H1 (cell line): ENCODE results near the gene MYRF.

Experiments used
- TF ChIP-seq, protein P1 (sequence below), 3 experiments: IDR thresholded peaks; 1 replicate in 2 of 3; 2 replicates in 1 of 3; pipeline versions ENCODE4 v1.5.1 to v1.6.1; 2011; ENCODE audit warnings: low read length in 3 of 3, mild to moderate bottlenecking in 3 of 3, inconsistent platforms in 2 of 3, low read depth in 1 of 3, moderate library complexity in 1 of 3; ENCODE audit not compliant: insufficient read depth in 1 of 3; ENCODE audit errors: control extremely low read depth in 1 of 3
- TF ChIP-seq, protein P2 (sequence below): IDR thresholded peaks from 2 replicates; pipeline ENCODE4 v1.6.1; 2011; ENCODE audit warnings: low read length, improper control_type of control experiment

GRCh38 chr11:61799665-61800284 is 47.3 kb downstream of the MYRF start:
- TF ChIP-seq, protein P1, sequence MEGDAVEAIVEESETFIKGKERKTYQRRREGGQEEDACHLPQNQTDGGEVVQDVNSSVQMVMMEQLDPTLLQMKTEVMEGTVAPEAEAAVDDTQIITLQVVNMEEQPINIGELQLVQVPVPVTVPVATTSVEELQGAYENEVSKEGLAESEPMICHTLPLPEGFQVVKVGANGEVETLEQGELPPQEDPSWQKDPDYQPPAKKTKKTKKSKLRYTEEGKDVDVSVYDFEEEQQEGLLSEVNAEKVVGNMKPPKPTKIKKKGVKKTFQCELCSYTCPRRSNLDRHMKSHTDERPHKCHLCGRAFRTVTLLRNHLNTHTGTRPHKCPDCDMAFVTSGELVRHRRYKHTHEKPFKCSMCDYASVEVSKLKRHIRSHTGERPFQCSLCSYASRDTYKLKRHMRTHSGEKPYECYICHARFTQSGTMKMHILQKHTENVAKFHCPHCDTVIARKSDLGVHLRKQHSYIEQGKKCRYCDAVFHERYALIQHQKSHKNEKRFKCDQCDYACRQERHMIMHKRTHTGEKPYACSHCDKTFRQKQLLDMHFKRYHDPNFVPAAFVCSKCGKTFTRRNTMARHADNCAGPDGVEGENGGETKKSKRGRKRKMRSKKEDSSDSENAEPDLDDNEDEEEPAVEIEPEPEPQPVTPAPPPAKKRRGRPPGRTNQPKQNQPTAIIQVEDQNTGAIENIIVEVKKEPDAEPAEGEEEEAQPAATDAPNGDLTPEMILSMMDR (IDR thresholded peaks at IDR 0.05; ENCODE audit: control extremely low read depth in 1 of 3, insufficient read depth in 1 of 3, low read depth in 1 of 3, low read length in 3 of 3) = no peak
- TF ChIP-seq, protein P2, sequence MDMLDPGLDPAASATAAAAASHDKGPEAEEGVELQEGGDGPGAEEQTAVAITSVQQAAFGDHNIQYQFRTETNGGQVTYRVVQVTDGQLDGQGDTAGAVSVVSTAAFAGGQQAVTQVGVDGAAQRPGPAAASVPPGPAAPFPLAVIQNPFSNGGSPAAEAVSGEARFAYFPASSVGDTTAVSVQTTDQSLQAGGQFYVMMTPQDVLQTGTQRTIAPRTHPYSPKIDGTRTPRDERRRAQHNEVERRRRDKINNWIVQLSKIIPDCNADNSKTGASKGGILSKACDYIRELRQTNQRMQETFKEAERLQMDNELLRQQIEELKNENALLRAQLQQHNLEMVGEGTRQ = no peak
